ENCODE measurements around the gene CELA2B. TPM values are rescaled to one million over a fixed set of nuclear protein-coding genes. Genes with fewer than 3 reads are reported as not detected.
"Not testable (repeated sequence)": the region's sequence is repeated elsewhere in the genome, so short reads cannot be mapped to it uniquely, and the experiment has no call there.

CELA2B gene
- total RNA-seq, 2 experiments from 2014 or later = not detected

- TF ChIP-seq, protein P1, sequence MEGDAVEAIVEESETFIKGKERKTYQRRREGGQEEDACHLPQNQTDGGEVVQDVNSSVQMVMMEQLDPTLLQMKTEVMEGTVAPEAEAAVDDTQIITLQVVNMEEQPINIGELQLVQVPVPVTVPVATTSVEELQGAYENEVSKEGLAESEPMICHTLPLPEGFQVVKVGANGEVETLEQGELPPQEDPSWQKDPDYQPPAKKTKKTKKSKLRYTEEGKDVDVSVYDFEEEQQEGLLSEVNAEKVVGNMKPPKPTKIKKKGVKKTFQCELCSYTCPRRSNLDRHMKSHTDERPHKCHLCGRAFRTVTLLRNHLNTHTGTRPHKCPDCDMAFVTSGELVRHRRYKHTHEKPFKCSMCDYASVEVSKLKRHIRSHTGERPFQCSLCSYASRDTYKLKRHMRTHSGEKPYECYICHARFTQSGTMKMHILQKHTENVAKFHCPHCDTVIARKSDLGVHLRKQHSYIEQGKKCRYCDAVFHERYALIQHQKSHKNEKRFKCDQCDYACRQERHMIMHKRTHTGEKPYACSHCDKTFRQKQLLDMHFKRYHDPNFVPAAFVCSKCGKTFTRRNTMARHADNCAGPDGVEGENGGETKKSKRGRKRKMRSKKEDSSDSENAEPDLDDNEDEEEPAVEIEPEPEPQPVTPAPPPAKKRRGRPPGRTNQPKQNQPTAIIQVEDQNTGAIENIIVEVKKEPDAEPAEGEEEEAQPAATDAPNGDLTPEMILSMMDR (IDR thresholded peaks at IDR 0.05) = no peak
- Mint-ChIP-seq H3K9me3 (no peaks in the 10 kb centered on the region), H3K36me3 (ENCODE audit: low read depth) (no peaks in the 10 kb centered on the region), H3K4me3 (no peak overlapping the region), H3K27me3 (peaks cover 6% of the 10 kb centered on the region), H3K4me1 (ENCODE audit: low read depth) (no peaks in the 10 kb centered on the region), H3K27ac (no peak overlapping the region)
- DNase-seq = no peak
- ATAC-seq = no peak
- intact Hi-C loops (cut with micrococcal nuclease) = no loop called here
- ChIA-PET CTCF (no interaction called here), POLR2A (interaction anchor here (0.6 kb wide), 1 partner anchor 39 kb away, joined by 3 read pairs; no protein-coding TSS in a partner anchor)
Observed at GRCh38 chr1:15460708-15461095, 15.2 kb upstream of the CELA2B start.

GRCh38 chr1:15463064-15463800, 12.7 kb upstream of the CELA2B start:
- H3K36me3 Mint-ChIP-seq (ENCODE audit: low read depth); H3K4me3 Mint-ChIP-seq; H3K27ac Mint-ChIP-seq; H3K4me1 Mint-ChIP-seq (ENCODE audit: low read depth); DNase-seq; ATAC-seq; POLR2A ChIA-PET; intact Hi-C loops (cut with micrococcal nuclease); H3K27me3 Mint-ChIP-seq; H3K9me3 Mint-ChIP-seq: not testable (repeated sequence)
- CTCF ChIA-PET = interaction anchor here (1.1 kb wide), 1 partner anchor 140 kb away, joined by 3 read pairs; no protein-coding TSS in a partner anchor

- POLR2A ChIA-PET = not testable (repeated sequence)
Observed at GRCh38 chr1:15463926-15464322, 12.0 kb upstream of the CELA2B start.

DNA sequence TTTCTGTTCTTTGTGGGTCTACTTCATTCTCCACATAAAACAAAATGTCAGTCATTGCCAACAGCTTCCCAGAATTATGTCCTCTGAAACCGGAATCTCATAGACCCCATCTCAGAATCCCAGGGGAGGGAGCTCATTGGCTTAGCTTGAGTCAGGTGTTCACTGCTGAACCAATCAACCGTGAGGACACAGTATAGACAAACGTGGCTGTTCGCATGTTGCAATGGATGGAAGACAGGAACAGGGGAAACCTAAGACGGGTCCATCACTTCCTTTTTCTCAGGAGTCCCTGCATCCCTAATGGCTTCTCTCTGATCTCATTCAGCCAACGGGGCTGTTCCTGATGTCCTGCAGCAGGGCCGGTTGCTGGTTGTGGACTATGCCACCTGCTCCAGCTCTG, 10.2 kb upstream of the CELA2B start:
- Mint-ChIP-seq H3K9me3 (no peaks in the 10 kb centered on the region), H3K27ac (no peak overlapping the region), H3K4me3 (no peak overlapping the region), H3K27me3 (peaks cover 2% of the 10 kb centered on the region), H3K4me1 (ENCODE audit: low read depth) (no peaks in the 10 kb centered on the region), H3K36me3 (ENCODE audit: low read depth) (no peaks in the 10 kb centered on the region)
- ATAC-seq (no peak), DNase-seq (no peak)
- TF ChIP-seq, protein P1 (IDR thresholded peaks at IDR 0.05) = no peak
- POLR2A ChIA-PET = interaction anchor here (0.6 kb wide), 1 partner anchor 100 kb away, joined by 3 read pairs; no protein-coding TSS in a partner anchor
- CTCF ChIA-PET = interaction anchor here (1.5 kb wide), 1 partner anchor 142 kb away, joined by 7 read pairs; no protein-coding TSS in a partner anchor
- intact Hi-C loops (cut with micrococcal nuclease) = no loop called here

More at GRCh38 chr1:15463926-15464322, 12.0 kb upstream of the CELA2B start:
- H3K4me3 Mint-ChIP-seq; H3K9me3 Mint-ChIP-seq; ATAC-seq; H3K4me1 Mint-ChIP-seq (ENCODE audit: low read depth); intact Hi-C loops (cut with micrococcal nuclease); H3K36me3 Mint-ChIP-seq (ENCODE audit: low read depth); DNase-seq; H3K27ac Mint-ChIP-seq; H3K27me3 Mint-ChIP-seq: not testable (repeated sequence)
- CTCF ChIA-PET = interaction anchor here (0.6 to 1.1 kb wide), 2 partner anchors 19 to 140 kb away, joined by 3 read pairs; no protein-coding TSS in a partner anchor

GRCh38 chr1:15466955-15467625, 8.8 kb upstream of the CELA2B start:
- H3K4me1 Mint-ChIP-seq (ENCODE audit: low read depth); intact Hi-C loops (cut with micrococcal nuclease); H3K27ac Mint-ChIP-seq; DNase-seq; ATAC-seq; H3K9me3 Mint-ChIP-seq; H3K4me3 Mint-ChIP-seq; H3K27me3 Mint-ChIP-seq; H3K36me3 Mint-ChIP-seq (ENCODE audit: low read depth); POLR2A ChIA-PET: not testable (repeated sequence)
- CTCF ChIA-PET = interaction anchor here (1.0 kb wide), 1 partner anchor 144 kb away, joined by 5 read pairs; no protein-coding TSS in a partner anchor

DNA sequence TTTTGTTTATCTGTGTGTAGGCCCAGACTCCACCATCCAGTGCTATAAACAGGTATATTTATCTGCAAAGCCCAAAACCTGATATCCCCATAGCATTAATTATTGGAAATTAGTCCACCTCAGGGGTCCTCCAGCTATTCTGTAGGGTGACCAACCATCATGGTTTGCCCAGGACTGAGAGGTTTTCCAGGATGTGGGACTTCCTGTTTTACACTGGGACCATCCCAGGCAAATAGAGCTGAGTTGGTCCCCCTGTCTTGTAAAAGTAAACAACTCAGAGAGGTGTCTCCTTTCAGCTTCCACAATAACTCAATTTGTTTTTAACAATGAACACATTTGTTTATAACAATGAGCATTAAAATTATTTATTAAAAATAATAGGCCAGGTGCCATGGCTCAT, 7.8 kb upstream of the CELA2B start:
- CTCF ChIA-PET = interaction anchor here (1.0 kb wide), 1 partner anchor 145 kb away, joined by 5 read pairs; no protein-coding TSS in a partner anchor

More for the DNA sequence above, 7.8 kb upstream of the CELA2B start:
- intact Hi-C loops (cut with micrococcal nuclease) = no loop called here
- H3K27me3 Mint-ChIP-seq = peaks cover 2% of the 10 kb centered on the region
- no peaks in the 10 kb centered on the region for H3K4me1 Mint-ChIP-seq (ENCODE audit: low read depth)
- TF ChIP-seq, protein P1 (IDR thresholded peaks at IDR 0.05) = no peak
- no peaks in the 10 kb centered on the region for H3K36me3 Mint-ChIP-seq (ENCODE audit: low read depth)
- POLR2A ChIA-PET = no interaction called here
- H3K27ac Mint-ChIP-seq = no peak overlapping the region
- ATAC-seq (no peak), DNase-seq (no peak)
- no peaks in the 10 kb centered on the region for H3K9me3 Mint-ChIP-seq
- H3K4me3 Mint-ChIP-seq = no peak overlapping the region
